ENCODE measurements around the gene NFIB. TPM values are rescaled to one million over a fixed set of nuclear protein-coding genes. Genes with fewer than 3 reads are reported as not detected.

Gene NFIB
- total RNA-seq, 4 donors from 2014 or later, result 61.0 to 68.3 (median 65.4) TPM

- WGBS, 2 donors (ENCODE audit: low coverage in 1 of 2), result 87% methylated on average over 6 of the region's 6 CpGs
Observed at GRCh38 chr9:14306188-14306587, 7.8 kb downstream of the NFIB start.

GRCh38 chr9:14304259-14304658 is 9.7 kb downstream of the NFIB start:
- WGBS, 2 donors (ENCODE audit: low coverage in 1 of 2), result 73 to 88% methylated on average over 3 of the region's 3 CpGs
- Histone ChIP-seq H3K27me3 (no peaks in the 10 kb centered on the region), H3K9me3 (no peaks in the 10 kb centered on the region), H3K4me1 (peaks cover 0 to 92% (median 3%) of the 10 kb centered on the region in 3 donors), H3K27ac (no peak overlapping the region), H3K36me3 (peaks cover 5 to 10% of the 10 kb centered on the region in 2 donors), H3K4me3 (no peak overlapping the region)
- ATAC-seq, result no peak
- TF ChIP-seq POLR2A (IDR thresholded peaks at IDR 0.05) (no peak), CTCF (IDR thresholded peaks at IDR 0.05) (no peak)

More at GRCh38 chr9:14306188-14306587, 7.8 kb downstream of the NFIB start:
- no peak for ATAC-seq
- Histone ChIP-seq H3K27me3 (no peaks in the 10 kb centered on the region), H3K27ac (no peak overlapping the region), H3K4me3 (no peak overlapping the region), H3K9me3 (no peaks in the 10 kb centered on the region), H3K36me3 (peaks cover 5 to 10% of the 10 kb centered on the region in 2 donors), H3K4me1 (peaks cover 0 to 90% (median 3%) of the 10 kb centered on the region in 3 donors)
- TF ChIP-seq POLR2AphosphoS5 (IDR thresholded peaks at IDR 0.05) (no peak), CTCF (IDR thresholded peaks at IDR 0.05) (no peak), EP300 (IDR thresholded peaks at IDR 0.05) (no peak), POLR2A (IDR thresholded peaks at IDR 0.05) (no peak)

- WGBS, 2 donors (ENCODE audit: low coverage in 1 of 2), result 75 to 92% methylated on average over 6 to 9 of the region's 9 CpGs
- Histone ChIP-seq H3K4me3 (no peak overlapping the region), H3K4me1 (peaks cover 0 to 92% (median 3%) of the 10 kb centered on the region in 3 donors), H3K27ac (no peak overlapping the region), H3K27me3 (no peaks in the 10 kb centered on the region), H3K9me3 (no peaks in the 10 kb centered on the region), H3K36me3 (peaks cover 5 to 10% of the 10 kb centered on the region in 2 donors)
- no peak for ATAC-seq
- TF ChIP-seq POLR2A (IDR thresholded peaks at IDR 0.05) (no peak), POLR2AphosphoS5 (IDR thresholded peaks at IDR 0.05) (no peak), EP300 (IDR thresholded peaks at IDR 0.05) (no peak), CTCF (IDR thresholded peaks at IDR 0.05) (no peak)
Observed at GRCh38 chr9:14303521-14303920, 10.4 kb downstream of the NFIB start.

GRCh38 chr9:14303100-14303499 is 10.8 kb downstream of the NFIB start:
- ATAC-seq, result no peak
- WGBS, 2 donors (ENCODE audit: low coverage in 1 of 2), result 70 to 92% methylated on average over 2 of the region's 2 CpGs
- TF ChIP-seq POLR2AphosphoS5 (IDR thresholded peaks at IDR 0.05) (no peak), POLR2A (IDR thresholded peaks at IDR 0.05) (no peak), CTCF (IDR thresholded peaks at IDR 0.05) (no peak), EP300 (IDR thresholded peaks at IDR 0.05) (no peak)
- Histone ChIP-seq H3K4me3 (no peak overlapping the region), H3K4me1 (peaks cover 0 to 92% (median 3%) of the 10 kb centered on the region in 3 donors), H3K36me3 (peaks cover 5 to 10% of the 10 kb centered on the region in 2 donors), H3K9me3 (no peaks in the 10 kb centered on the region), H3K27me3 (no peaks in the 10 kb centered on the region), H3K27ac (no peak overlapping the region)

GRCh38 chr9:14302405-14302804 is 11.5 kb downstream of the NFIB start:
- no peak overlapping the region for H3K4me3 ChIP-seq
- no peaks in the 10 kb centered on the region for H3K27me3 ChIP-seq
- 7 to 29% methylated on average over 3 to 4 of the region's 4 CpGs for WGBS, 2 donors (ENCODE audit: low coverage in 1 of 2)
- TF ChIP-seq POLR2AphosphoS5 (IDR thresholded peaks at IDR 0.05) (no peak), EP300 (IDR thresholded peaks at IDR 0.05) (no peak), CTCF (IDR thresholded peaks at IDR 0.05) (no peak), POLR2A (IDR thresholded peaks at IDR 0.05) (no peak)
- H3K27ac ChIP-seq, result peak overlapping the region in 1 of 4 donors; percentile 40
- ATAC-seq, result no peak
- peaks cover 0 to 92% (median 3%) of the 10 kb centered on the region in 3 donors for H3K4me1 ChIP-seq
- H3K9me3 ChIP-seq, result no peaks in the 10 kb centered on the region
- peaks cover 5 to 10% of the 10 kb centered on the region in 2 donors for H3K36me3 ChIP-seq

All from gastroesophageal sphincter (tissue), 4 donors.